HG02798 (cell line): ENCODE measurements around the gene AGTRAP.

Experiments
- ATAC-seq: cut with Tn5 transposase; IDR thresholded peaks from one replicate; pipeline ENCODE4 v1.9.1; 2021; ENCODE audit warnings: mild to moderate bottlenecking; ENCODE audit not compliant: unreplicated experiment, poor library complexity

AGTRAP gene

GRCh38 chr1:11730429-11730891 lies 5.5 kb upstream of the AGTRAP start:
- ATAC-seq: no peak

GRCh38 chr1:11731691-11732283 lies 4.1 kb upstream of the AGTRAP start:
- ATAC-seq: no peak

- ATAC-seq: no peak
Observed at GRCh38 chr1:11733306-11733705, 2.6 kb upstream of the AGTRAP start.

GRCh38 chr1:11735531-11735853 lies 444 bp upstream of the AGTRAP start:
- no peak for ATAC-seq

GRCh38 chr1:11736746-11737639 lies 1.1 kb downstream of the AGTRAP start:
- ATAC-seq: no peak

GRCh38 chr1:11738096-11738495 lies 2.2 kb downstream of the AGTRAP start:
- no peak for ATAC-seq

GRCh38 chr1:11738783-11739182 lies 2.8 kb downstream of the AGTRAP start:
- no peak for ATAC-seq

GRCh38 chr1:11740258-11741192 lies 4.6 kb downstream of the AGTRAP start:
- no peak for ATAC-seq

GRCh38 chr1:11741482-11741881 lies 5.5 kb downstream of the AGTRAP start:
- no peak for ATAC-seq

GRCh38 chr1:11741919-11742558 lies 6.1 kb downstream of the AGTRAP start:
- ATAC-seq: no peak

- ATAC-seq: no peak
Observed at GRCh38 chr1:11744287-11744686, 8.4 kb downstream of the AGTRAP start.

GRCh38 chr1:11746092-11746491 lies 10.2 kb downstream of the AGTRAP start:
- no peak for ATAC-seq

GRCh38 chr1:11746795-11747487 lies 11.0 kb downstream of the AGTRAP start:
- no peak for ATAC-seq

GRCh38 chr1:11748294-11749202 lies 12.6 kb downstream of the AGTRAP start:
- no peak for ATAC-seq

- ATAC-seq: no peak
Observed at GRCh38 chr1:11749203-11749689, 13.3 kb downstream of the AGTRAP start.

- no peak for ATAC-seq
Observed at GRCh38 chr1:11749996-11750395, 14.1 kb downstream of the AGTRAP start.

- ATAC-seq: no peak
Observed at GRCh38 chr1:11751087-11751486, 15.2 kb downstream of the AGTRAP start.

GRCh38 chr1:11752359-11753088 lies 16.6 kb downstream of the AGTRAP start:
- no peak for ATAC-seq
